Astrocyte of the spinal cord (primary cell): ENCODE results near the gene HLA-DQA1.
"Not testable (repeated sequence)": the region's sequence is repeated elsewhere in the genome, so short reads cannot be mapped to it uniquely, and the experiment has no call there.

ENCODE experiments used
- DNase-seq: peaks from one replicate; pipeline ENCODE4 v3.0.0; 2011; ENCODE audit warnings: low read depth, low spot score
- H3K4me3 ChIP-seq: 2 replicates; pipeline ENCODE4 v1.5.1; 2011; ENCODE audit warnings: low read depth, mild to moderate bottlenecking, low read length, moderate library complexity
- in situ Hi-C: cut with HindIII; loops from 2 replicates; pipeline ENCODE4 v1.10.0; 2017; ENCODE audit warnings: low sequenced_read_pairs
- TF ChIP-seq, protein P1 (sequence below): IDR thresholded peaks from 2 replicates; pipeline ENCODE4 v1.5.1; 2012; ENCODE audit warnings: low read depth, mild to moderate bottlenecking, low read length, inconsistent platforms

Gene HLA-DQA1

GRCh38 chr6:32641122-32641521 is 3.9 kb downstream of the HLA-DQA1 start:
- in situ Hi-C loops = no loop called here
- TF ChIP-seq, protein P1, sequence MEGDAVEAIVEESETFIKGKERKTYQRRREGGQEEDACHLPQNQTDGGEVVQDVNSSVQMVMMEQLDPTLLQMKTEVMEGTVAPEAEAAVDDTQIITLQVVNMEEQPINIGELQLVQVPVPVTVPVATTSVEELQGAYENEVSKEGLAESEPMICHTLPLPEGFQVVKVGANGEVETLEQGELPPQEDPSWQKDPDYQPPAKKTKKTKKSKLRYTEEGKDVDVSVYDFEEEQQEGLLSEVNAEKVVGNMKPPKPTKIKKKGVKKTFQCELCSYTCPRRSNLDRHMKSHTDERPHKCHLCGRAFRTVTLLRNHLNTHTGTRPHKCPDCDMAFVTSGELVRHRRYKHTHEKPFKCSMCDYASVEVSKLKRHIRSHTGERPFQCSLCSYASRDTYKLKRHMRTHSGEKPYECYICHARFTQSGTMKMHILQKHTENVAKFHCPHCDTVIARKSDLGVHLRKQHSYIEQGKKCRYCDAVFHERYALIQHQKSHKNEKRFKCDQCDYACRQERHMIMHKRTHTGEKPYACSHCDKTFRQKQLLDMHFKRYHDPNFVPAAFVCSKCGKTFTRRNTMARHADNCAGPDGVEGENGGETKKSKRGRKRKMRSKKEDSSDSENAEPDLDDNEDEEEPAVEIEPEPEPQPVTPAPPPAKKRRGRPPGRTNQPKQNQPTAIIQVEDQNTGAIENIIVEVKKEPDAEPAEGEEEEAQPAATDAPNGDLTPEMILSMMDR = no peak
- no peak for DNase-seq
- H3K4me3 ChIP-seq = no peak overlapping the region

- DNase-seq = not testable (repeated sequence)
These were observed 4.8 kb downstream of the HLA-DQA1 start for GRCh38 chr6:32641785-32642719.

GRCh38 chr6:32642720-32643106 is 5.5 kb downstream of the HLA-DQA1 start:
- TF ChIP-seq, protein P1 = no peak
- in situ Hi-C loops = no loop called here
- DNase-seq = no peak
- H3K4me3 ChIP-seq = no peak overlapping the region

More at GRCh38 chr6:32641785-32642719, 4.8 kb downstream of the HLA-DQA1 start:
- H3K4me3 ChIP-seq, in situ Hi-C loops: not testable (repeated sequence)

- in situ Hi-C loops = no loop called here
- TF ChIP-seq, protein P1 = no peak
- DNase-seq = no peak
- no peak overlapping the region for H3K4me3 ChIP-seq
These were observed 6.7 kb downstream of the HLA-DQA1 start for GRCh38 chr6:32643904-32644303.

DNA sequence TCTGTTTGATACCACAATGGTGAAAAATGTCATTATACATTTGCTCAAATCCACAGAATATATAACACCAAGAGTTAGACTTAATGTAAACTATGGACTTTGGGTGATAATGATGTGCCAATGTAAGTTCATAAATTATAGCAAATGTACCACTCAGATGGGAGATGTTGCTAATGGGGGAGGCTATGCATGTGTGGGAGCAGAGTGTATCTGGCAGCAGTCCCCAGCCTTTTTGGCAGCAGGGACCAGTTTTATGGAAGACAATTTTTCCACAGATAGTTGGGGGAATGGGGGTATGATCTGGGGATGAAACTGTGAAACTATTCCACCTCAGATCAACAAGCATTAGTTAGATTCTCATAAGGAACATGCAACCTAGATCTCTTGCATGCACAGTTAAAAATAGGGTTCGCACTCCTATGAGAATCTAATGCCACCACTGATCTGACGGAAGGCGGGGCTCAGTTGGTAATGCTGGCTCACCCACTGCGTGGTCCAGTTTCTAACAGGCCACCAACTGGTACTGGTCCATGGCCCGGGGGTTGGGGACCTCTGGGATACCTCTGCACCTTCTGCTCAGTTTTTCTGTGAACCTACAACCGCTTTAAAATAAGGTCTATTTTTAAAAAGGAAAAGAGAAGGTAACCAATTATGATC is 8.0 kb downstream of the HLA-DQA1 start:
- no peak for DNase-seq
- in situ Hi-C loops = no loop called here
- TF ChIP-seq, protein P1 = no peak
- no peak overlapping the region for H3K4me3 ChIP-seq

DNA sequence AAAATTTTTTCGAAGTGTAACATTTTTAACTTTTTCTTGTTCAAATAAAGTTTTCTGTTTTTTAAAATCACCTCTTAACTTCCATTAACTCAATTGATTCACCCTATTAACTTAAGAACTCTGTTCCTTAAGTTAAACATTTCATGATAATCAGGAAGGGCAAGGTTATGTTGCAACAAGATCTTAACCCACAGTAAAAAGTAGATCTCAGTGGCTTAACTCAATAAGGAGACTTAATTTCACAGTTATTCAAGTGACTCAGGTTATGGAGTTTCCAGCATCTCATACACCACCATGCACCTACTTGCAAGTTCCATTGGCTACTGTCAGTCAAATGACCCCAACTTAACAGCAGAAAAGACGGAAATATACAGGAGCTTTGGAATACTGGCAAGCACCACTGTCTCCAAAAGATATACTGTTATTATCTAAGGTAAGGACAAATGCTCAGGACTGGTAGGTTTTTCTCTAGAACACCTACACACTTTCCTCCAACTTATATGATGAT is 18.1 kb downstream of the HLA-DQA1 start:
- TF ChIP-seq, protein P1 = no peak
- no peak overlapping the region for H3K4me3 ChIP-seq
- no peak for DNase-seq
- in situ Hi-C loops = no loop called here

GRCh38 chr6:32657329-32657728 is 20.1 kb downstream of the HLA-DQA1 start:
- DNase-seq, in situ Hi-C loops, H3K4me3 ChIP-seq: not testable (repeated sequence)

GRCh38 chr6:32657819-32658218 is 20.6 kb downstream of the HLA-DQA1 start:
- in situ Hi-C loops, H3K4me3 ChIP-seq, DNase-seq: not testable (repeated sequence)
